GM18507 (cell line): ENCODE measurements around the gene ISG20L2.

Source experiments
- DNase-seq: peaks from one replicate; pipeline ENCODE4 v3.0.0; 2011; ENCODE audit warnings: low read depth; ENCODE audit not compliant: insufficient read length; ENCODE audit errors: extremely low spot score
- FAIRE-seq: peaks from 2 replicates; lab custom pipeline; 2011; peaks lifted over from hg19 to GRCh38; lab: Jason Lieb, UNC

The ISG20L2 gene

DNA sequence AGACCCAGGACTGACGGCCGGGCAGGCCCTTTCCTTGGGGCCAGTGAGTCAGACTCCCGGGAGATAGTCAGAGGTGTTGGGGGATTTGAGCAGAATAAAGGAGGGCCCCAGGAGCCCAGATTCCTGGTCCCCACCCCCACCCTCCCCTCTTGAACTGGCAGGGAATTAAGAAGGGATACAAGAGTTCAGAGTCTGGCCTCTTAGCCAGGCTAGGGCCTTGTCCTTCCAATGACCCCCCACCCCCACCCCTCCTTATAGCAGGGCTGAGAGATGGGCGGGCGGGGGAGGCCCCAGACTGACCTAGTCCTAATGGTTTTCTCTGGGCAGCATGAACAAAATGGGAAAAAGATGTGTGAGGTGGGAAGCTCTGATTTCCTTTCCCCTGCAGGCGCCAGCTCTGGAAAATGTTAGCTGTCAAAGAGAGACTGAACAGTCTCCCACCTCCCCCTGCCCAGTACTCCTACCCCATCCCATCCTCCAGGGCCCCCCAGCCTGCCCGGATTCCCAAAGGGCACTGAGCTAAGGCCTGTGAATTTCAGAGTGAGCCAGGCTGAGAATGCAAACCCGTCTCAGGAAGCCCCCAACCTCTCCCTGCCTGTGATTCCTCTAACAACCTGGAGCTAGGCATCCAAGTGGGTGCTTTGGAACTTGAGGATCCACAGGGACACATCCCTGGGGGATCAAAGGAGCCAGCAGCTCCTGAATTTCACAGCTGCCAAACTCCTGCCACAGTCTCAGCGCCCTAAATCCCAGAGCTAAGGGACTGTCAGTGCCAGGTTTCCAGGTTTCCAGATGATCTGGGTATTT lies 17.4 kb downstream of the ISG20L2 start:
- no peak for DNase-seq

DNA sequence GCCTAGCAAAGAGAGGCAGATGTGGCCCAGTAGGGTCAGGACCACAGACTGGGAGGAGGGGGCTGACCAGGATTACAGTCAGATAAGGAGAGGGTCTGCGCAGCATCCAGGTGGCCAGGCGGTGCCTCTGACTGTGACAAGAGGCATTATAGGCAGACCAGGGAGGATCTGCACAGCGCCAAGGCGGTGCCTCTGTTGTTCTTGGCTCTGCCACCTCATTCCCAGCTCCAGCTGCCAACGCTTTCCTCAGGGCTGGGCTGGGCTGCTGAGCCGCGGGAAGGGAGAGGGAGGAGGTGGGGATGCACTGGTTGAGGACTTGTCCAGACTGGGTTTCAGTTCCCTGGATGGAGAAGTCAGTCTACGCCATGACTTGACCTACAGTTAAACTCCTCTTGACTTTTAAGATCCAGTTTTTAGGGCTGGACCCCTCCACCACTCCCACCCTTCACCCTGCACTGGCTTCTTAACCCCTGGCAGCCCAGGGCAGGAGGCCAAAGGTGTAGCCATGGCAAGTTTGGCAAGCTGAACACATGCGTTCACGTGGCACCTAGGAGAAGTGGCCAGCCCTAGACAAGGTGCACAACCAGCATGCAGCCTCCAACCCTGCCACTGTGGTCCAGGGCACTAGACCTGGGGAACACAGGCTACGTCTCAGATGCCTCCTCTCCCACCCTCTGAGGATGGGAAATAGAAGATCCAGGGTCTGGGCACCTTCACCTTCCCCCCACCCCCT lies 18.6 kb downstream of the ISG20L2 start:
- no peak for DNase-seq
- FAIRE-seq, result no peak

More for the DNA sequence above, 17.4 kb downstream of the ISG20L2 start:
- FAIRE-seq, result no peak

DNA sequence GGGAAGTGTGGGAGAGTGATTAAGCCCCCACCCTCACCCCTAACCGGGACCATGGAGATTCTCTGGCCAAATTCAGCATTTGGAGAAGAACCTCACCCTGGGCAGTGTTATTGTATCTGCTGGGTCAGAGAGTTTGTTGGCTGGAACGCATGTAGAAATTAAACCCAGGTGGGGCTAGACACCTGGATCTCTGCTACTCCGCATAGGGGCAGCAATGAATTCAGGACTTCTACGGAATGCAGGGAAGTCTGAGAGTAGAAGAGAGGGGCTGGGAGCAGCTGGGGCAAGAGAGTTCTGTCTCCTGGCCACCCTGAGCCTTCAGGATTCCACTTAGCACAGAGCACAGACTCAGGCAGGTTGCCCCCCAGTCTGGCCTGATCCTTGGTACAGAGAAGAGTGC lies 19.5 kb downstream of the ISG20L2 start:
- no peak for DNase-seq
- FAIRE-seq, result no peak

DNA sequence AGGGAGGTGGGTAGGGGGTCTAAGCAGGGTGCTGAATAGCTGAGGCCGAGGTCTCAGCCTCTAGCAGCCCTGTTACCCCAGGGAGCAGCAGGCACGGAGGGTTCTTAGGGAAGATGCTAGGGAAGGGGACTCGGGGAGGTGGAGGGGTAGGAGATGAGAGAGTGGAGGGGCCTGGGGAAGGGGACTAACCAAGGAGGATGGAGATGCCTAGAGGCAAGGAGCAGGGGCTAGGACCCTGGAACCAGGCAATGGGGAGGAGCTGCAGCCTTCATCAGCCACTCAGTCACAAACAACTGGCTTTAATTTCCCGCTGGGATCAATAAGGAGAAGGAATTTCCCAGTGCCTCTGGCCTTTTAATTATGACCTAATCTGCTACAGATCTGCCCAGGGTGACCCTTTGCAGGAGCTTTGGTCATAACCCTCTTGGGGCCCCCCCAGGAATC lies 20.3 kb downstream of the ISG20L2 start:
- FAIRE-seq (no peak), DNase-seq (no peak)

DNA sequence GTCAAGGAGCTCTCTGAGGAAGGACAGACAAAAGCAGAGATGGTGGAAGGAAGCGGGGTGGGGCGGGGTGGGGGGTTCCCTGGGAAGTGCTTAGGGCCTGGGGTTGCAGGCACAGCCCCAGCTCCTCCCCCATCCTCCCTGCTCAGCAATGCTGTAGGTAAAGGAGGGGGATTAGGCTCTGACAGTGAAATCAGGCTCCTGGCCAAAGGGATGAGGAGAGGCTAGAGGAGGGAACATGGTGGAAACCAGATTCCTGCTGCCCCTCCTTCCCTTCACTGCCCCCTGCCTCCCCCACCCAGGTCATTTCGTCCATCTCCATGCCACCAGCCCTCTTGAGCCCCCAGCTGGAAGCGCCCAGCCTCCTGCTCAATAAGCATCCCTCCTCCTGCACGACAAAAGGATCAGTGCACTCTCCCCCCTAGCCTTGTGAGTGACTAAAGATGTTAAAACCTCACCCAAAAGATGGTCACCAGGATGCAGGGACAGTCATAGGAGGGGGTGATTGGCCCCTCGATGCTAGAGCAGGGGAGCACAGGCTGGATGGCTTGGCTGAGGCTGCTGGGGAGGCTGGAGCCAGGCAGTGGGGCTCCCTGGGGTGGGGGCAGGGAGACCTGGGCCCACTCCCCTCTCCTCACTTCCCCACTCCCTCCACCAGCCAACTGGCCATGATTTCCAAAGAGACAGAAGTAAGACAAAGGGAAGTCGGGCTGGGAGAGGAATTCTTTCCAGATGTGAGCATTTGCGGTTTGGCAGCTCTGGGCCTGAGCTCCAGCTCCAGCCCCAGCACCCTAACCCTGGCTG lies 20.9 kb downstream of the ISG20L2 start:
- FAIRE-seq, result no peak
- no peak for DNase-seq

DNA sequence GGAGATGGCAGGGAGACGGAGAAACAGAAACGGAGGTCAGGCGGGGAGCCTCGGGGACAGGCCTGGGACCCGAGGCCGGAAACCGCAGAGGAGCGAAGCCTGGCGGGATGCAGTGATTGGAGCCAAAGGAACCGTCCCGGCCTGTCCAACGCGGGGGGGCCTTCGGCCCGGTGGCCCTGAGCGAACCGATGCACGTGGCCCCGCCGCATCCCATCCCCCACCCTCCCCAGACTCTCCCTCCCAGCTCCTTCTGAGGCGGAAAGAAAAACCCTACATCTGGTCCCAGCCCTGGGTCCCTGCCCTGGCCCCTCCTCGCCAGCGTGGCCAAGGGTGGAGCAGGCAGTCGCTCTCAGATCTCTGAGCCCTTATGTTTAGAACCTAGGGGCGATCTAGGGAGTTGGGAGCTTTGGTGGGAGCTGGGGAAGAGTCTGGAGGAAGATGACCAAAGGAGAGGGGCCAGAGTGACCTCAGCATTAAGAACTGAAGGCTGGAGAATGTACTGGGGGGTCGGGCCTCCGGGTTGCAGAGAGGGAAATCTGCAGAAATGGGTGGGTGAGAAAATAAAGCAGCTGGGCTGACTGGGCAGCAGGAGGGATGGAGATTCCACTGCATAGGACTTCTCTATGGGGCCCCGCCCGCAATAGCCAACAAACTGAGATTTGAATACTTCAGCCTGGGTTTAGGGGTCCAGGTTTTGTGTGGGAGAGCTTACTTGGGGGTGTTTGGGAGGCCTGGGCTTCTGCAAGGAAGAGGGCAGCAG lies 21.7 kb downstream of the ISG20L2 start:
- DNase-seq (no peak), FAIRE-seq (no peak)

DNA sequence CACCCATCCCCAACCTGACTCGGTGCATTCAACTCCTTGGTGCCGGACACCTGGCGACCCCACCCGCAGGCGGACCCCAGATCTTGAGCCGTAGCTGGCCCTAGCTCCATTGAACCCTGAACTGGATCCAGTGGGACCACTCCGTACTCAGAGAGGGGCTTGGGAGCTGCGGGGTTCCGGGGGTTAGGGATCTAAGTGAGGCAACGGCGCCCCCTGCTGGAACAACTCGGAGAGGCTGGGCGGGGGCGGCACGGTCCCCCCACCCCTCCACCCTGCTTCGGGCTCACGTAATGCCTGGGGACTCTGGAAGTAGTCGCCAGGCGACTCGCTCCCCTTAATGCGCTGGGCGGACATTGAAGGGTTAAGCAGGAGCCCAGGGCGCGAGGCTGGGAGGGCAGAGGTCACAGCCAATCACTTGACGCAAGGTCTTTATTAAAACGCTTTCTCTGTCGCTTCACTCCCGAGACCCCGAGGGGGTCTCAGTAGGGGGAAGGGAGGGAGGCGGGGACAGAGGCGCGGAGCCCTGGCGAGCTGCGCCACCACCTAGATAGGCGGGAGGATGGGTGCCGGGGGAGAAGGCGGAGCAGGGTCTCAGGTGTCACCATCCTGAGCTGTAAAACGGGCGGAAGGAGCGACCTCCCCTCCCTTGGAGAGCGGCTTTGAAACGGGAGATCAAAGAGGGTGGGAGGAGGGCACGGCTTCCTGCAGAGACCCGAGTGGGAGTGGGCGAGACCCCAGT lies 22.5 kb downstream of the ISG20L2 start:
- no peak for DNase-seq
- no peak for FAIRE-seq

DNA sequence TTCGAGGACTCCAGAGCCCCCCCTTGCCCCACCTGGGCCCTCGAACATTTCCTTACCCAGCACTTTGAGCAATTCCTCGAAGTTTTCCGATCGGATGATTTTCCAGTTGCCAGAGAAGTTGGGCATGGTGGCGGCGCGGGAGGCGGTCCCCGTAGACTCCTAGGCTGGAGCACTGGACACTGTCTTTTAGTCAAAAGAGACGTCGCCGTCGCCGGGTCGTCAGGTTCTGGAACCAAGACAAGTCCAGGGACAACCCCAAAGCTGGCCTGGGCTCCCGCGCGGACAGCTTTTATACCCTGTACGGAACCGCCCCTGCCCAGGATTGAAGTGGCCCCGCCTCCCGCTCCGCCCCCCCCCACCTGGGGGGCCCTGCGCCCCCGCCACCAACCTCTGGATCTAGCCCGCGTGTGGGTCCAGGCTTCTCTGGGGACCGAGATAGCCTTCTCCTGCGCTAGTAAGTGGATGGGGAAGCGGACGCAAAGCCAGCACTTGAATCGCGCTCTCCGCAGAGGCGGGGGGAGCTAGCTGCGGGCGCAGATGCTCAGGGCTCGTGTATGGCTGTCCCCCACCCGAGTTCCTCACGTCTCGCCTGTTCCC lies 23.1 kb downstream of the ISG20L2 start, which contains the start of gene CRABP2:
CRABP2 (minus strand) TSS at position 263 of the 597 bp plus-strand sequence; CDS start at position 126, 137 bp downstream.
- DNase-seq (no peak), FAIRE-seq (no peak)

DNA sequence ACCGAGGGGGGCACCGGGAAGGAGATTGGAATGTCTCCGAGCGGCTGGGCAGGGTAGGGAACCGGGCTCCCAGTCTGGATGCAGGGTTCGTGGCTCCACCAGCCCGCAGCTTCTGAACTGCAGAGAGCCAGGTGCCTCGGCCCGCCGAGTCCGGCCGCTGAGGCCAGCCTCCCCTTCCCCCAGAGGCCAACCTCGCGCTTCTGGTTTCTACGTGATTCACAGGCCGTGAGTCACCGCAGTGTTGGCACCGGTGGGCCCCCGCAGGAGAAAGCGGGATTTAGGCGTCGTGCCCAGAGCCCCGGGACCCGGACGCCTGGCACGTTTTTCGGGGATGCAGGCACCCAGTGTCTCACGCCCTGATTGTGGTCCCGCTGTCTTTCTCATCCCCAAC lies 23.6 kb downstream of the ISG20L2 start:
- FAIRE-seq, result no peak
- DNase-seq, result no peak

DNA sequence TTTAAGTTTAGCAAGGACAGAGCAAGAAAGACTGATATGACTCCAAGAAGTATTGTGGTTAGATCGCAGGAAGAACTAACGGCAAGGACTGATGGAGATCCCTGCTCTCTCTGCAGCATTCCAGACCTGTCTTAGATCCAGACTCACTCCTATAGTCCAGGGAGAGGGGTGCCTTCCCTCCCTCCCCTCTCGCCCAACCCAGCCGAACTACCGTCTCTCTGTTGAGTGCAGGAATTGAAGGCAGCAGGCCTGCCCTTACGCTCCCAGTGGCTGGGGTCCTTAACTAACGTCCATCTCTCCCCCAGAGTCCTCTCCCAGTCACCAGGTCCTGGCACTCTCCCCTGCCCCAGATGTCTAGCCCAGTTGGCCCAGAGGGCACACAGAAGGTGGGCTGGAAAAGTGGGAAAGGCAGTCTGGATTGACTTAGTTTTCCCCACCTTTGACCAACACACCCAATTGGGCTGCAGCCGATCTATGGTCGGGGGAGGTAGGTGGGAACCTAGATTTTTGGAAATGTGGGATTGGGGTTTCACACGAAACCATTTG lies 24.3 kb downstream of the ISG20L2 start:
- FAIRE-seq (no peak), DNase-seq (no peak)

DNA sequence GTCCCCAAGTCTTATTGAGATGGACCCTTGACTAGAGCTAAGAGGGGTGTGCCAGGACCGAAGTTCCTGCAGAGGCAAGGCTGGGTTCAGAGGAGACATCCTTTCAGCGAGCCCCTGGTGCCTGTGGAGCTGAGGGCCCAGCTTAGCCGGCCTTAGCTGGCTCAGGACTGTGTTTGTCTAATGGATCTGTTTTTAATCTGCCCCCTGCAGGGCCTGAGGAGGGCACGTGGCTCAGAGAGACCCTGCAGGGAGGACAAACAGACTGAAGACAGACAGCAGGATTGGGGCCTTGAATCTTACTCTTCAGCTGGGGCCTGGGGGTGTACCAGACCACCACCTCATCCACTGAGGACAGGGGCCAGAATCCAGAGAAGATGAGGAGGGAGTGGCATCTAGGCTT lies 24.8 kb downstream of the ISG20L2 start:
- DNase-seq, result no peak
- FAIRE-seq, result no peak

DNA sequence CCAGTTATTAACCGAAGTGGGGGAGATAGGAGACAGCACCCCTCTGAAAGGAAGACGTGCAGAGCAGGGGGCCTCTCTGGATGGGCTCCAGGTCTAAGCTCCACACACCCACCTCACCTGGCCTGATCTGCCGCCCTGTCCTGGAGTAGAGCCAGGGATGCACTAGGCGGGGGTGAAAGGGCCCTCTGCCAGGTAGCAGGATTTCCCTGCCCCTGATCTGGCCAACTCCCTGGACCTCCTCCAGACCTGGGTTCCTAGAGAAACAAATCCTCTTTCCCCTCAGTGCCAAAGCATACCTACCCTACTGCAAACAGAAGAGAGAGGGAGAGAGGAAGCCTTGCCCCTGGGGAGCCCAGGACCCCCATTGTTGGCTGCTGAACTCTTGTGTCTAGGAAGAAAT lies 25.2 kb downstream of the ISG20L2 start:
- FAIRE-seq (no peak), DNase-seq (no peak)

DNA sequence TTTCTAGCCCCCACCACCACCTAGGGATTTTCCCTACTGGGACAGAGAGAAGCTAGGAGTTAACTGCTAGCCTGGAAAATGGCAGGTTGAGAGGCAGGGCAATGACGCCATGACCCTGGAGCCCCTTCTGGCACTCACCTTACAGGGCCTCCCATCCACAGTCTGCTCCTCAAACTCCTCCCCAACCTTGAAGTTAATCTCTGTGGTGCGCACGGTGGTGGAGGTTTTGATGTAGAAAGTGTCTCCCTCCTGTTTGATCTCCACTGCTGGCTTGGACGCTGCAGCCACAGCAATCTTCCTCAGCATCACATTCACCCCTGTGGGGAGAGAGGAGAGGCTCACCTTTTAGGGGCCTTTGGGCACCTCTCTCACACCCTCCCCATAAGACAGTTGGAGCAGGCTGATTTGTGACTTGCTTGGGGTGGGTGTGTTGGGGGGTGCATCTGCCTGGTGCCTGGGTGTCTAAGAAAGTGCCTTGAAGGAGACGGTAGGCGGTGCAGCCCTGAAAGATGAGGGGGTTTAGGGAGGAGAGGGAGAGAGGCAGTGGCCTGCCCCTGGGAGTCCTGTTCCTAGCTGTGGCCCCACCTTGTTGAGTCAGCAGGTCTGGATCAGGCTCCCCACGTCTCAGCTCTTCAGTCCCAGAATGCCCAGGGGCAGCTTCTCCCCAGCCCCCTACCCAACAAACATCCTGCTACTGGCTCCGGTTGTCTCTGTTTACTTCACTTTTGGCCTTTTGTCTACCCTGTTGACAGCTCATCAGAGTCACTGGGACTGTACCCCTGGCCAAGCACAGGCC lies 27.6 kb downstream of the ISG20L2 start:
- DNase-seq, result no peak
- FAIRE-seq, result no peak

DNA sequence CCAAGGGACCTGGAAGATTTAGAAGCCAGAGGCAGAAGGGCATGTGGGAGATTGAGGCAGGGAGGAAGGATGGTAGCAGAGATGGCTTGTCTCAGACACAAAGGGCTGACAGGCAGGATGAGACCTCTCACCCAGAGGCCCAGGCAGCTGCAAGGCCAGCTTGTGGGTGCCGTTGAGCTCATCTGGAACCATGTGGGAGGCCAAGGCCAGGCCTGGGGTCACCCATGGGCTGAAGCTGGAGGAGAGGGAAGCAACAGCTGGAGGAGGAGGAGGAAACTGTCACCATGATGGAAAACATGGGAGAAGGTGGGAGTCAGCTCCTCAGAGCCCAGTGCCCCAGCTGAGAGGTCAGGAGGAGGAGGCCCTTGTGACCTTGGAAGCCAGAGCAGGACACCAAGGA lies 29.6 kb downstream of the ISG20L2 start:
- DNase-seq (no peak), FAIRE-seq (no peak)

DNA sequence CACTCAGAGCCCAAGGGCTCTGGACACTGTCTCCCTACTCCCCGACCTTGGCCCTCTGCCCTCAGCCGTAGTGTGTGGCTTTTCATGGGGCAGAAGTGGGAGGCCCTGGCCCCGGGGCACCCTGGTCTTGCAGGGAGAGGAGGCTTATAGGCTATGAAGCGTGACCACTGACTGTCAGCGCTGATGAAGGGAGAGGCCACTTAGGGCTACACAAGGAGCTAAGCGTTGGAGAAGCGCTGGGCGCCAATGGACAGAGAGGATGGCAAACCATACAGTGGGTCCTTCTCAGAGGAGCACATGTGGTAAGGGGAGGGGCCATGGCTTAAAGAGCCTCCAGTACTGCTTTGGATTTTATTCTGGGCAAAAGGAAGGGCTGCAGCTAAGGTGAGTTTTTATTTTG lies 31.1 kb downstream of the ISG20L2 start:
- FAIRE-seq, result no peak
- no peak for DNase-seq

DNA sequence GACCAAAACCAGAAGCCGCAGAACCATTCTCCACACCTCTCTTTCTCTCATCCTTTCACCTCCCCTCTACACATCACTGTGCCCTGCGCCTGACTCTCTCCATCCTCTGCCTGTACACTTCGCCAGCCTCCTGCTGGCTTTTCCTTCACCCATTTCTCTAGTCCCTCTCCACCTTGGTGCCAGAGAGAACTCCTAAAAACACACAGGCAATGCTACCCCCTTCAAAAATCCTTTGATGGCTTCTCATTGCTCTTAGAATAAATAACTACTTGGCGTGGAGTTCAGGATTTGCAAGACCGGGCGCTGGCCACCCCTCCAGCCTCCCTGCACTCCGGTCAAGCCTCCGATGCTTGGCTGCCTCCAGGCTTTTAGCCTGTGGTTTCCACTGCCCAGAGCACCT lies 31.8 kb downstream of the ISG20L2 start:
- no peak for FAIRE-seq
- no peak for DNase-seq

DNA sequence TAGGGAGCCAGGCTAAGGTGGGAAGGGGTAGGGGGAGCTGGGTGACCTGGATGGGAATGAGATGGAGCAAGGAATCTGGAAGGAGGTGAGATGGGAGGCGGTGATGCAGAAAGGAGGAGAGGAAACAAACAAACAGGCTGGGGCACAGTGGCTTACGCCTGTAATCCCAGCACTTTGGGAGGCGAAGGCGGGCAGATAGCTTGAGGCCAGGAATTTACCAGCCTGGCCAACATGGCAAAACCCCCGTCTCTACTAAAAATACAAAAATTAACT lies 33.9 kb downstream of the ISG20L2 start:
- DNase-seq (no peak), FAIRE-seq (no peak)
